Left lobe of liver (tissue), 1 donor: ENCODE measurements around the gene CHFR. TPM values are rescaled to one million over a fixed set of nuclear protein-coding genes. Genes with fewer than 3 reads are reported as not detected.

Experiments
- total RNA-seq: library from RNA; stranded (reverse); gene quantifications from one replicate; pipeline ENCODE4 v1.2.1, GENCODE V29; 2021
- donor health status: DM: no; HTN: yes; CAD: no.

Gene CHFR
- total RNA-seq, 1 donor from 2014 or later = 14.2 TPM

Other genes with a start within 250 kb of the CHFR start
- 29.3 TPM for gene POLE, start 200.3 kb downstream of the CHFR start, total RNA-seq
- gene PXMP2, start 200.0 kb downstream of the CHFR start, total RNA-seq = 225 TPM
- gene PGAM5, start 176.8 kb downstream of the CHFR start, total RNA-seq = 25.2 TPM
- 16.9 TPM for gene ANKLE2, start 125.8 kb downstream of the CHFR start, total RNA-seq
- gene GOLGA3, start 58.7 kb downstream of the CHFR start, total RNA-seq = 22.9 TPM
- gene ZNF605, start 68.7 kb upstream of the CHFR start, total RNA-seq = 6.6 TPM
- gene ZNF26, start 98.8 kb upstream of the CHFR start, total RNA-seq = 5.1 TPM
- gene ZNF84, start 149.9 kb upstream of the CHFR start, total RNA-seq = 7.8 TPM
- gene ZNF140, start 193.3 kb upstream of the CHFR start, total RNA-seq = 5.7 TPM
- 0.78 TPM for gene ZNF891, start 242.7 kb upstream of the CHFR start, total RNA-seq
- gene ZNF10, start 243.0 kb upstream of the CHFR start, total RNA-seq = 4.8 TPM